ENCODE data around the gene MACROH2A1.
A peak's percentile ranks its signal among the peaks of the same experiment; 100 is the strongest.

The MACROH2A1 gene

DNA sequence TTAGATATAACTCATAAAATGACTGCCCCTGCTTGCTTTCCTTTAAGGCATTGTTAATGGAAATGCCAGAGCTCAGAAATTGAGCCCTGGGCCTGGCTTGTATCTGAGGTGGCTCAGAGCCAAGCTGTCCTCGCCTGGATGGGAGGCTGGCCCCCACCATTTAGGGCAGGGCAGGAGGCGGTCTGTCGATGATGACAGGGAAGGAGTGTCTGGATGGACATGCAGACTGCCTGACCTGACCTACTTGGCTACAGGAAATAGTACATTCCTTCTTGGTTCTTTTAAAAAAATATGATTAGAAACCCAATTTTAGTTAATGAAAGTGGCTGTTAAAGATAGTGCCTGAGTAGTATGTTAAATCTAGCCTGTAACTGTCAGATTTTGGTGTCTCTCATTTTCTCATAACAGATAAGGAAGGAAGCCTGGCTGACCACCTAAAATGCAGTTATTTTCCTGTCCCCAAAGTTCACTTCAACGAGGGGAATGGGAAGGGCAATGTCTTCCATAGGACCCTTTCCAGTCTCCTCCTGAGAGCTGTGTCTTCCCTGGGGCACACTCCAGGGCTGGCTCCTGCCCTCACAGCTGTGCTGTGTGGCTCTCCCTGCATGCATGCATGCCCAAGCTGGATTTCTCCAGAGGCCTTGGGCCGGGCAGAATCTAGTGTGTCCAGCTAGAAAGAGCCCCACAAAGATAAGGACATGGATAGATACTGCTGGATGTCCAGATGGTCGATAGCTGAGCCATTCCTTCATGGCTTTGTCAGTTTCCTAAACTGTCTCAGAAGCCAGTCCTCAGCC is 42.3 kb downstream of the MACROH2A1 start:
- Histone ChIP-seq H3K4me1 (ENCODE audit: control insufficient read depth, insufficient read depth, low read length) (peaks cover 44% of the 10 kb centered on the region), H3K9ac (ENCODE audit: low read depth, low read length) (no peak overlapping the region), H3K4me3 (ENCODE audit: low read length) (no peak overlapping the region)

DNA sequence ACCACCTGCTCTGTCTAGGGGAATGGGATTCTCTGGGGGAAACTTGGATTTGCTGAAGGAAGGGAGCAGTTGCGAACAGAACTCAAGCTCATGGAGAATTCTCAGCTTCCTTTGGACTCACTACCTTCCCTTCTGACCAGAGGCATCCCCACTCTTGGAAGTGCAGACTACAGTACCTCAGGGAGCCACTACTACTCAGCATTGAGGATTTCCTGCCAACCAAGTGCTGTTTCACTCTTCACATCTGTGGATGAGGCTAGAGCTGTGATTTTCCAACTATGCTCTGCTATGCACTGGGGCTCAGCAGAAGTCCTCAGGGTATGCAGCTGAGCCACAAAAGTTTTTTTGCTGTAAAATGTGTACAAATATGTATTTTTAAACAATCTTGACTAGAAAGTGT is 43.9 kb downstream of the MACROH2A1 start:
- no peaks in the 10 kb centered on the region for H3K27me3 ChIP-seq (ENCODE audit: control insufficient read depth, insufficient read depth, low read length)
- peaks cover 42% of the 10 kb centered on the region for H3K36me3 ChIP-seq (ENCODE audit: insufficient read depth, low read length)
- no peaks in the 10 kb centered on the region for H3K9me3 ChIP-seq (replicated peaks; ENCODE audit: low read length)
- peak overlapping the region; percentile 29 for H3K9ac ChIP-seq (ENCODE audit: low read depth, low read length)
- H3K4me3 ChIP-seq (ENCODE audit: low read length), result no peak overlapping the region
- peaks cover 44% of the 10 kb centered on the region for H3K4me1 ChIP-seq (ENCODE audit: control insufficient read depth, insufficient read depth, low read length)
- no peak overlapping the region for H3K4me2 ChIP-seq (ENCODE audit: low read length)

More for the DNA sequence above, 42.3 kb downstream of the MACROH2A1 start:
- Histone ChIP-seq H3K27me3 (ENCODE audit: control insufficient read depth, insufficient read depth, low read length) (no peaks in the 10 kb centered on the region), H3K9me3 (replicated peaks; ENCODE audit: low read length) (no peaks in the 10 kb centered on the region), H3K36me3 (ENCODE audit: insufficient read depth, low read length) (peaks cover 37% of the 10 kb centered on the region), H3K4me2 (ENCODE audit: low read length) (peak overlapping the region; percentile 23)

DNA sequence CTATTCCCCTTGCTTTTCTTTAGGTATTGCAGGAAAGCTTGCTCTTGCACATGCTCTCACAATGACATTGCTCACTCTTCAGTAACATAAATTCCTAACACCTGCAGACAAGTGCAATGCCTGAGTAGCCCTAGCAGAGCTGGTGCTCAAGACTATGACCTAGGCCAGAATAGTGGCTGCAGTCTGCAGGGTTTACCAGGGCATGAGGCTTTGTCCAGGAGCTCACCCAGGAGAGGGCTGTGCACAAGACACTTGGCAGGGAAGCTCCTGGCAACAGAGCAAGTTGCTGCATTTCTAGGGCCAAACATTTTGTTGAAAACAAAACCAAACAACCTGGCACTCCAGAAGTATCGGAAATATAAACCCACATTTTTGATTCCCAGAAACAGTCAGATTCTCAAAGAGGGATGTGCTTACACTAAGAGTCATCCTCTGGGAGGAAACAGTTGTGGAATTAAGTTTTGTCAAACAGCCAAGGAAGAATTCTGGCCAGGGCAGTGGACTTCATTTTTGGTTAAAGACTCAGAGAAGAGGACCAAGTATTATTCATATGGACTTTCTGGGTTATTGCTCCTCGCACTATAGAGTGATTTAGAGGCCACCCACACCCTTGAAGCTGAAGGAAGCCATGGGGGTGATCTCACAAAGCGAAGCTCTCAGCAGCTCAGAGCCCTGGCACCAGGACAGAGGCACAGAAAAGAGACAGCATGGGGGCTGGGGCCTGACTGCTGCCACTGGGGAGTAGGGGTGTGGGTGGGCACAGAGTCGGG is 44.9 kb downstream of the MACROH2A1 start:
- Histone ChIP-seq H3K9ac (ENCODE audit: low read depth, low read length) (peak overlapping the region; percentile 29), H3K4me3 (ENCODE audit: low read length) (peak overlapping the region; percentile 41), H3K27me3 (ENCODE audit: control insufficient read depth, insufficient read depth, low read length) (no peaks in the 10 kb centered on the region), H3K4me1 (ENCODE audit: control insufficient read depth, insufficient read depth, low read length) (peaks cover 44% of the 10 kb centered on the region), H3K36me3 (ENCODE audit: insufficient read depth, low read length) (peaks cover 43% of the 10 kb centered on the region), H3K9me3 (replicated peaks; ENCODE audit: low read length) (no peaks in the 10 kb centered on the region), H3K4me2 (ENCODE audit: low read length) (peak overlapping the region; percentile 72)

DNA sequence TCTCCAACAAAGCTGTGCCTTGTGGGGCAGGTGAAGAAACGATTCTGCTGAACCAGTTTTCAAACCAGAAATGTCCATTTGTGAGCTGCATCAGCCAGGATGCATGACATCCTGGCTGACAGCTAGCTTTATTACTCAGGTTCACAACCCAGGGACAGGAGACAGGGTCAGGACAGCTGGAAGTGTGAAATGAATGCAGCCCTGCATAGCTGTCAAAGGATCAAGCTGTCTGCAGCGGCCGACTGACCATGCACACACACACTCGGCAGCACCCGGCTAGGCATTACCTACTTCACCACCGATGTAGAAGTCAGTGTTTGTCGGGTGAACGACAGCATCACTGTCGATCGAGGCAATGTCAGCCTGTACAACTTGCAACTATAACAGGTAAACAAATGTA is 48.5 kb downstream of the MACROH2A1 start:
- peaks cover 33% of the 10 kb centered on the region for H3K36me3 ChIP-seq (ENCODE audit: insufficient read depth, low read length)
- H3K9me3 ChIP-seq (replicated peaks; ENCODE audit: low read length), result no peaks in the 10 kb centered on the region
- H3K4me2 ChIP-seq (ENCODE audit: low read length), result no peak overlapping the region
- no peaks in the 10 kb centered on the region for H3K27me3 ChIP-seq (ENCODE audit: control insufficient read depth, insufficient read depth, low read length)
- H3K9ac ChIP-seq (ENCODE audit: low read depth, low read length), result no peak overlapping the region
- peaks cover 30% of the 10 kb centered on the region for H3K4me1 ChIP-seq (ENCODE audit: control insufficient read depth, insufficient read depth, low read length)
- H3K4me3 ChIP-seq (ENCODE audit: low read length), result no peak overlapping the region

DNA sequence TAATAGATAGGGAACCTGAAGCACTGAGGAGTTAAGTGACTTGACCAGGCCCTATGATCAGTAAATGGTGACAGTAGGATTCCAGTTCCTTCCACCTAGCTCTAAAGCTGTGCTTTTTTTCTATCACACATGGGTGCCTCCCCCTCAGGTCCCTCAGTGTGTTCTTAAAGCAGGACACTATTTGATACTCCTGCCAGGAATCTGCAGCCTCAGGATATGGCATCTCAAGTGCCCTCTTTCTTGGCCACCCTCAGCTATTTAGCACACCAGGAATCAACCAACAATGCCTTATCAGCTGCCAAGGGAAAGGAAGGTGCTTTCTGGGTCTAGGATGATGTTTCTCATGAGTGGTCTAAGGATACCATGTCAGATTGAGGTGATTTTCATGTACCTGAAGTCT is 49.1 kb downstream of the MACROH2A1 start:
- Histone ChIP-seq H3K36me3 (ENCODE audit: insufficient read depth, low read length) (peaks cover 39% of the 10 kb centered on the region), H3K9me3 (replicated peaks; ENCODE audit: low read length) (no peaks in the 10 kb centered on the region), H3K4me2 (ENCODE audit: low read length) (no peak overlapping the region), H3K4me3 (ENCODE audit: low read length) (no peak overlapping the region), H3K27me3 (ENCODE audit: control insufficient read depth, insufficient read depth, low read length) (no peaks in the 10 kb centered on the region), H3K9ac (ENCODE audit: low read depth, low read length) (no peak overlapping the region), H3K4me1 (ENCODE audit: control insufficient read depth, insufficient read depth, low read length) (peaks cover 26% of the 10 kb centered on the region)

DNA sequence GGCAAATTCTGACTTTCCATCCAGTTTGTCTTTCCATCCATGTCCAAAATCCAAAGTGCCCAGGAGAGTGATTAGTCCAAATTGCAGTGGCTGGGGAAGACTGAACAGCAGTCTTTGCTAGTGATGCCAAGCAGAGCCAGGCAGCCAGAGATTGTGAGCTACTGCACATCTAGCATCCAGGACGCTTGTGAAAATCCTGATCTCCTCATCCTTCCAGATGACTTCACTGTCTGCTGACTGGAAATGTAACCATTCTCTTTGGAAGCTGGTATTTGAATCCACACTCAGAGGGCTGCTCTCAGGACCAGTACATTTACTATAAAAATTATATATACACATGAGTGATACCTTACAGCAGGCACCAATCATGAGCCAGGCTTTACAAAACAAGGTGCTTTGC is 49.6 kb downstream of the MACROH2A1 start:
- Histone ChIP-seq H3K36me3 (ENCODE audit: insufficient read depth, low read length) (peaks cover 42% of the 10 kb centered on the region), H3K4me1 (ENCODE audit: control insufficient read depth, insufficient read depth, low read length) (peaks cover 26% of the 10 kb centered on the region), H3K9ac (ENCODE audit: low read depth, low read length) (no peak overlapping the region), H3K27me3 (ENCODE audit: control insufficient read depth, insufficient read depth, low read length) (no peaks in the 10 kb centered on the region), H3K9me3 (replicated peaks; ENCODE audit: low read length) (no peaks in the 10 kb centered on the region), H3K4me3 (ENCODE audit: low read length) (no peak overlapping the region), H3K4me2 (ENCODE audit: low read length) (no peak overlapping the region)

DNA sequence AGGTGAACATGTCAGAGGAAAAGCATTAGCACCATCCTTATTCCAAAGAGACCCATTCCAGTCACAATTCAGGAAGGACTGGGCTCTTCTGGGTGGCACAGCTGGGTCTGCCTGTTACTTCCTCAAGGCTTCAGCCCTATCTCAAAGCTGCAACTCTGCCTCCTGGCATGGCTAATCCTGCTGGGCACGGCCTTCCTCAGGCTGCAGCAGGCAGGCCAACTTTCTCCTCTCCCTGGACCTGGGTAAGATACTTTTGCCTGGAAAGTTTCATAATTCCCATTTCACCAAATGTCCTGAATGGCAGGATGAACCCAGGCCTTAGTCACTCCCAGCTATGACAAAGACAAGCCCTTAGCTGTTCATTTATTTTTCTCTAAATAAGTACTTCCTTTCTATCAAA is 50.1 kb downstream of the MACROH2A1 start:
- Histone ChIP-seq H3K4me3 (ENCODE audit: low read length) (no peak overlapping the region), H3K9ac (ENCODE audit: low read depth, low read length) (no peak overlapping the region), H3K36me3 (ENCODE audit: insufficient read depth, low read length) (peaks cover 42% of the 10 kb centered on the region), H3K4me1 (ENCODE audit: control insufficient read depth, insufficient read depth, low read length) (peaks cover 27% of the 10 kb centered on the region), H3K4me2 (ENCODE audit: low read length) (no peak overlapping the region), H3K9me3 (replicated peaks; ENCODE audit: low read length) (no peaks in the 10 kb centered on the region), H3K27me3 (ENCODE audit: control insufficient read depth, insufficient read depth, low read length) (no peaks in the 10 kb centered on the region)

DNA sequence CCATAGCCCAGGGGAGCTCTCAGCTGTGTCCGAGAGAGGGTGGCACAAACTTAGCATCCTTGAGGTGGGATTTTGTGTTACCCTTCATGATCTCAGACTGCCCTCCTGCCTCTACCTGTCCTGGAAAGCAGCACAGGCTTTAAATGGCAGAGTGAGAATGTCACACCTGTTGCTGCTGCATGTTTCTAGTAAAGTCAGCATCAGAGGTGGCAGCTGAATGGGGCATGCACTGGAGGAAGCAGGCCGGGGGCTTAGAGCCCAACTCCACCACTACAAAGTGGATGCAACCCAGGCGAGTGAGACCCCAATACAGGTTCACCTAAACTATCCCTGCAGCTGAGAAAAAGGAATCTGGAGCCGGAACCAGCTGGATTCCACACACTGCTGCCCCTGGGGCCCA is 51.6 kb downstream of the MACROH2A1 start:
- no peak overlapping the region for H3K9ac ChIP-seq (ENCODE audit: low read depth, low read length)
- peaks cover 48% of the 10 kb centered on the region for H3K36me3 ChIP-seq (ENCODE audit: insufficient read depth, low read length)

DNA sequence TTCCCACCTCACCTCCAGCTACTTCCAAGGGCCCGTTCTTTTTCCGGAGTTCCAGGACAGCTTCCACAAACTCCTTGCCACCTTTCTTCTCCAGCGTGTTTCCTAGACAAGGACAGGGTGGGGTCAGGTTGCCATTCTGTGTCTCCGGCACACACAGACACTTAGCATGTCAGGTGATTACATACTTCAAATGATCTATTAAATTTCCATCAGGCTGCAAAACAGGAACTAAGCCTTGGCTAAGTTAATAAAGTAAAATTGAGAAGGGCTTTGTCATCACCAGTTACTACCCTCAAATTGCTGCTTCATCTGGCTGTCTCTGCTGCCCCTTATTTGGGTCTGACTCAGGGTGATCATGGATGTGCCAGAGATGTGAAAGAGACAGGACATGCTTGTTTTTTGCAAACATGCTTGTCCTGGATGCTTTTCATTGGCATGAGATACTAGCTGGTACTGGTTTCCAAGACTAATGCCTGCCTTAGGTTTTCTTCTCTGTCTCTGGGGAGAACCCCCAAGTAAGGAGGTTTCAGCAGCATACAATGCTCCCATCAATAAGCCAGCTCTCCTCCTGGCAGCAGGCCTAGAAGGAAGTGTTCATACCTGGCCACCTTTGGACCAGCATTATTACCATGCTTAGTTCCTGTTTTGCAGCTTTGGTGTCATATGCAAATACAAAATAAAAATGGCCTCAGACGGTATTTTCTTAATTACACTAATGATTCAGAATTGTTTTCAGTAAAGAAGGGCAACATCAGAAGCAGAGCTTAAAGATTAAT is 52.9 kb downstream of the MACROH2A1 start:
- H3K9me3 ChIP-seq (replicated peaks; ENCODE audit: low read length), result no peaks in the 10 kb centered on the region
- no peaks in the 10 kb centered on the region for H3K27me3 ChIP-seq (ENCODE audit: control insufficient read depth, insufficient read depth, low read length)
- peaks cover 53% of the 10 kb centered on the region for H3K36me3 ChIP-seq (ENCODE audit: insufficient read depth, low read length)
- H3K4me2 ChIP-seq (ENCODE audit: low read length), result no peak overlapping the region
- H3K4me1 ChIP-seq (ENCODE audit: control insufficient read depth, insufficient read depth, low read length), result peaks cover 24% of the 10 kb centered on the region
- no peak overlapping the region for H3K9ac ChIP-seq (ENCODE audit: low read depth, low read length)
- H3K4me3 ChIP-seq (ENCODE audit: low read length), result no peak overlapping the region

More for the DNA sequence above, 51.6 kb downstream of the MACROH2A1 start:
- Histone ChIP-seq H3K4me3 (ENCODE audit: low read length) (no peak overlapping the region), H3K27me3 (ENCODE audit: control insufficient read depth, insufficient read depth, low read length) (no peaks in the 10 kb centered on the region), H3K4me1 (ENCODE audit: control insufficient read depth, insufficient read depth, low read length) (peaks cover 24% of the 10 kb centered on the region), H3K9me3 (replicated peaks; ENCODE audit: low read length) (no peaks in the 10 kb centered on the region), H3K4me2 (ENCODE audit: low read length) (no peak overlapping the region)

DNA sequence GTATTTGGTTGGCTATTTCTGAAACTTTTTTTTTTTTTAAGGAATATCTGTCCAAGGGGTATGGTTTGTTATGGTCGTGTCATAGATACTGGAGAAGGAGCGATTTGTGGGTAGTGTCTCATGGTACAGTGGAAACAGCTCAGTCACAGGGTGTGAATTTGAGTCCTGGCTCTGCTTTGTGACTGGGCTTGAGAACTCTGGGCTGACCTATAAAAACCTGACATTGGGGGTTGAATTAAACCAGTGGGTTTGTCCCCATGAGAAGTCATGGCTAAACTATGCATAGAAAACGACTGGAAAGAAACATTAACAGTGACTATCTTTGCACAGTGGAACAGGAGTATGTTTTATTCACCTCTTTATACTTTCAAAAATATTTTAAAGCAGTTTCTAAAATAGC is 54.7 kb downstream of the MACROH2A1 start:
- no peak overlapping the region for H3K4me3 ChIP-seq (ENCODE audit: low read length)
- H3K4me1 ChIP-seq (ENCODE audit: control insufficient read depth, insufficient read depth, low read length), result peaks cover 24% of the 10 kb centered on the region
- H3K4me2 ChIP-seq (ENCODE audit: low read length), result no peak overlapping the region
- H3K9me3 ChIP-seq (replicated peaks; ENCODE audit: low read length), result no peaks in the 10 kb centered on the region
- no peaks in the 10 kb centered on the region for H3K27me3 ChIP-seq (ENCODE audit: control insufficient read depth, insufficient read depth, low read length)
- H3K9ac ChIP-seq (ENCODE audit: low read depth, low read length), result no peak overlapping the region
- peaks cover 50% of the 10 kb centered on the region for H3K36me3 ChIP-seq (ENCODE audit: insufficient read depth, low read length)

DNA sequence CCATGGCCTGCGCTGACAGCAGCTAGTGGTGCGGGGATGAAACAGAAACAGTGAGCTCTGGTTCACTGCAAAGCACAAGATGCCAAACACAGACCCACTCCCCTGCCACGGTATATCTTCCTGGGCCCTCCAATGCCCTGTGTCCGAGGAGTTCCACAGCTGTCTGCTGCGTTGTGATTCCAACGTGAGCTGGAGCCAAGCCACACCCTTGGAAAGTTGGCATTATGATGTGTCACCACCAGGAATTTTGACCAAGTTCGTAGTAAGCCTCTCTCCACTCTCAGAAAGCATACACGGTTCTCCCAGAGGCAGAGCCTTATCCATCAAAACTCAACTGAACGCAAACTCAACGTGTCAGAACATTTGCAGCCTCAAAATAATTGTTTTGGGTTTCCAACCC is 55.6 kb downstream of the MACROH2A1 start:
- H3K4me1 ChIP-seq (ENCODE audit: control insufficient read depth, insufficient read depth, low read length), result peaks cover 20% of the 10 kb centered on the region
- no peak overlapping the region for H3K9ac ChIP-seq (ENCODE audit: low read depth, low read length)
- peaks cover 59% of the 10 kb centered on the region for H3K36me3 ChIP-seq (ENCODE audit: insufficient read depth, low read length)
- H3K4me3 ChIP-seq (ENCODE audit: low read length), result no peak overlapping the region
- no peaks in the 10 kb centered on the region for H3K9me3 ChIP-seq (replicated peaks; ENCODE audit: low read length)
- H3K27me3 ChIP-seq (ENCODE audit: control insufficient read depth, insufficient read depth, low read length), result no peaks in the 10 kb centered on the region
- H3K4me2 ChIP-seq (ENCODE audit: low read length), result peak overlapping the region; percentile 29

Measured in skeletal muscle satellite cell (primary cell).